WERI-Rb-1 (cell line): ENCODE measurements around the gene LRFN2.

ENCODE experiments used
- DNase-seq: peaks from one replicate; pipeline ENCODE4 v3.0.0-alpha.2; 2020
- H3K27ac ChIP-seq: fragments of 250-450 bp; sonication (Bioruptor Pico); 2 replicates; pipeline ENCODE4 v1.5.1; 2020; ENCODE audit warnings: mild to moderate bottlenecking, moderate library complexity
- H3K27me3 ChIP-seq: fragments of 250-450 bp; sonication (Bioruptor Pico); 2 replicates; pipeline ENCODE4 v1.5.1; 2021; ENCODE audit warnings: mild to moderate bottlenecking, low read depth, moderate library complexity; ENCODE audit not compliant: insufficient read depth, severe bottlenecking
- H3K36me3 ChIP-seq: fragments of 250-450 bp; sonication (Bioruptor Pico); 2 replicates; pipeline ENCODE4 v1.5.1; 2020; ENCODE audit warnings: mild to moderate bottlenecking, moderate library complexity
- H3K4me3 ChIP-seq: 2 replicates; pipeline ENCODE4 v1.5.1; 2011; ENCODE audit warnings: low read depth, mild to moderate bottlenecking, control low read depth, low read length
- H3K9me3 ChIP-seq: fragments of 250-450 bp; sonication (Bioruptor Pico); 2 replicates; pipeline ENCODE4 v1.5.1; 2021; ENCODE audit warnings: mild to moderate bottlenecking, moderate library complexity; ENCODE audit not compliant: severe bottlenecking
- CTCF ChIP-seq: IDR thresholded peaks from 2 replicates; pipeline ENCODE4 v1.5.1; 2011; ENCODE audit warnings: low read depth, mild to moderate bottlenecking, control low read depth, inconsistent platforms, low read length

Gene LRFN2

GRCh38 chr6:40369042-40369441 lies 218.1 kb downstream of the LRFN2 start:
- TF ChIP-seq CTCF = no peak

GRCh38 chr6:40362859-40363258 lies 224.3 kb downstream of the LRFN2 start:
- TF ChIP-seq CTCF = no peak
- no peak for DNase-seq
- Histone ChIP-seq H3K4me3 (no peak overlapping the region), H3K27ac (no peak overlapping the region), H3K27me3 (no peaks in the 10 kb centered on the region), H3K36me3 (0 out of 2 replicates have a peak, but pooled peaks cover 3% of the 10 kb centered on the region), H3K9me3 (peaks cover 4% of the 10 kb centered on the region)

More at GRCh38 chr6:40369042-40369441, 218.1 kb downstream of the LRFN2 start:
- no peak overlapping the region for H3K4me3 ChIP-seq
- DNase-seq = no peak
- peaks cover 15% of the 10 kb centered on the region for H3K9me3 ChIP-seq
- no peaks in the 10 kb centered on the region for H3K27me3 ChIP-seq
- peak overlapping the region; percentile 17; the same call in 1 of the 2 replicates for H3K27ac ChIP-seq
- H3K36me3 ChIP-seq = no peaks in the 10 kb centered on the region

GRCh38 chr6:40359808-40360207 lies 227.4 kb downstream of the LRFN2 start:
- TF ChIP-seq CTCF = no peak
- no peak overlapping the region for H3K4me3 ChIP-seq
- no peaks in the 10 kb centered on the region for H3K27me3 ChIP-seq
- no peak for DNase-seq
- H3K36me3 ChIP-seq = 0 out of 2 replicates have a peak, but pooled peaks cover 3% of the 10 kb centered on the region
- no peaks in the 10 kb centered on the region for H3K9me3 ChIP-seq
- no peak overlapping the region for H3K27ac ChIP-seq

GRCh38 chr6:40358473-40359460 lies 228.4 kb downstream of the LRFN2 start:
- Histone ChIP-seq H3K4me3 (no peak overlapping the region), H3K27me3 (no peaks in the 10 kb centered on the region), H3K9me3 (no peaks in the 10 kb centered on the region), H3K36me3 (0 out of 2 replicates have a peak, but pooled peaks cover 3% of the 10 kb centered on the region), H3K27ac (no peak overlapping the region)
- no peak for TF ChIP-seq CTCF
- DNase-seq = no peak

- Histone ChIP-seq H3K4me3 (no peak overlapping the region), H3K36me3 (0 out of 2 replicates have a peak, but pooled peaks cover 3% of the 10 kb centered on the region), H3K27ac (no peak overlapping the region), H3K9me3 (no peaks in the 10 kb centered on the region), H3K27me3 (no peaks in the 10 kb centered on the region)
- no peak for TF ChIP-seq CTCF
- DNase-seq = no peak
Observed at GRCh38 chr6:40356242-40356910, 230.8 kb downstream of the LRFN2 start.
